Measurements from ENCODE around the gene GOPC. TPM values are rescaled to one million over a fixed set of nuclear protein-coding genes. Genes with fewer than 3 reads are reported as not detected.
"Not testable (repeated sequence)": the region's sequence is repeated elsewhere in the genome, so short reads cannot be mapped to it uniquely, and the experiment has no call there.

Gene GOPC
- total RNA-seq, 2 experiments from 2014 or later: 14.8 to 16.1 TPM

DNA sequence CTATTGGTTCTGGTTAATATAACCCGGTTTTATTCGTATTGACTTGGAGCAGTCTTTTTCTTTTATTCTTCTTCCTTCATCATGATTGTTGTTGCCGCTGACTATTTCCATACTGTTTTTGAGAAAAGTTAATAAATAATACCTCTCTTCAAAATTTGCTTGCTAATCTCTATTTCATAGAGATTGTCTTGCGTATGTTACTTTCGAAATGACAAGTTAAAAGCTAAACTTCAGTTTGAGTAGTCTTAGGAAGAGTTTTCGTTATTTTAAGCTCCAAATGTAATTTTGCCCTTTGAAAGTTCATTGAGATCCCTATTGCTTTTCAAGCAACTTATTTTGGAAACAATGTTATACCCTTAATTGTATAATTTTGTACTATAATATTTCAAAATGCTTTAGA is 83.4 kb downstream of the GOPC start:
- H3K27me3 Mint-ChIP-seq: peaks cover 2% of the 10 kb centered on the region
- no peak overlapping the region for H3K4me3 Mint-ChIP-seq
- H3K27ac Mint-ChIP-seq: no peak overlapping the region
- POLR2A ChIA-PET: no interaction called here
- no peaks in the 10 kb centered on the region for H3K36me3 Mint-ChIP-seq (ENCODE audit: low read depth)
- ATAC-seq (no peak), DNase-seq (no peak)
- no peaks in the 10 kb centered on the region for H3K9me3 Mint-ChIP-seq
- H3K4me1 Mint-ChIP-seq (ENCODE audit: low read depth): no peaks in the 10 kb centered on the region
- TF ChIP-seq, protein P1, sequence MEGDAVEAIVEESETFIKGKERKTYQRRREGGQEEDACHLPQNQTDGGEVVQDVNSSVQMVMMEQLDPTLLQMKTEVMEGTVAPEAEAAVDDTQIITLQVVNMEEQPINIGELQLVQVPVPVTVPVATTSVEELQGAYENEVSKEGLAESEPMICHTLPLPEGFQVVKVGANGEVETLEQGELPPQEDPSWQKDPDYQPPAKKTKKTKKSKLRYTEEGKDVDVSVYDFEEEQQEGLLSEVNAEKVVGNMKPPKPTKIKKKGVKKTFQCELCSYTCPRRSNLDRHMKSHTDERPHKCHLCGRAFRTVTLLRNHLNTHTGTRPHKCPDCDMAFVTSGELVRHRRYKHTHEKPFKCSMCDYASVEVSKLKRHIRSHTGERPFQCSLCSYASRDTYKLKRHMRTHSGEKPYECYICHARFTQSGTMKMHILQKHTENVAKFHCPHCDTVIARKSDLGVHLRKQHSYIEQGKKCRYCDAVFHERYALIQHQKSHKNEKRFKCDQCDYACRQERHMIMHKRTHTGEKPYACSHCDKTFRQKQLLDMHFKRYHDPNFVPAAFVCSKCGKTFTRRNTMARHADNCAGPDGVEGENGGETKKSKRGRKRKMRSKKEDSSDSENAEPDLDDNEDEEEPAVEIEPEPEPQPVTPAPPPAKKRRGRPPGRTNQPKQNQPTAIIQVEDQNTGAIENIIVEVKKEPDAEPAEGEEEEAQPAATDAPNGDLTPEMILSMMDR (IDR thresholded peaks at IDR 0.05): no peak
- intact Hi-C loops (cut with micrococcal nuclease): no loop called here
- CTCF ChIA-PET: no interaction called here

DNA sequence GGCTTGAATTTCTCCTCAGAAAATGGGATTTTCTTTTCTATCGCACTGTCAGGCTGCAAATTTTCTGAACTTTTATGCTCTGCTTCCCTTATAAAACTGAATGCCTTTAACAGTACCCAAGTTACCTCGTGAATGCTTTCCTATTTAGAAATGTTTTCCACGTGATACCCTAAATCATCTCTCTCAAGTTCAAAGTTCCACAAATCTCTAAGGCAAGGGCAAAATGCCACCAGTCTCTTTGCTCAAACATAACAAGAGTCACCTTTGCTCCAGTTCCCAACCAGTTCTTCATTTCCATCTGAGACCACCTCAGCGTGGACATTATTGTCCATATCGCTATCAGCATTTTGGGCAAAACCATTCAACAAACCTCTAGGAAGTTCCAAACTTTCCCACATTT is 84.3 kb downstream of the GOPC start:
- H3K4me3 Mint-ChIP-seq; DNase-seq; H3K27ac Mint-ChIP-seq; H3K9me3 Mint-ChIP-seq; H3K27me3 Mint-ChIP-seq; H3K36me3 Mint-ChIP-seq (ENCODE audit: low read depth); intact Hi-C loops (cut with micrococcal nuclease); CTCF ChIA-PET; ATAC-seq; H3K4me1 Mint-ChIP-seq (ENCODE audit: low read depth): not testable (repeated sequence)
- POLR2A ChIA-PET: interaction anchor here (0.6 kb wide), 1 partner anchor 117 kb away, joined by 3 read pairs; no protein-coding TSS in a partner anchor

- DNase-seq: no peak
- ATAC-seq: no peak
- intact Hi-C loops (cut with micrococcal nuclease): no loop called here
- POLR2A ChIA-PET: no interaction called here
- Mint-ChIP-seq H3K27me3 (peaks cover 2% of the 10 kb centered on the region), H3K4me3 (no peak overlapping the region), H3K36me3 (ENCODE audit: low read depth) (no peaks in the 10 kb centered on the region), H3K4me1 (ENCODE audit: low read depth) (no peaks in the 10 kb centered on the region), H3K9me3 (no peaks in the 10 kb centered on the region), H3K27ac (no peak overlapping the region)
- CTCF ChIA-PET: no interaction called here
- TF ChIP-seq, protein P1 (IDR thresholded peaks at IDR 0.05): no peak
Observed at GRCh38 chr6:117515326-117515725, 87.0 kb downstream of the GOPC start.

DNA sequence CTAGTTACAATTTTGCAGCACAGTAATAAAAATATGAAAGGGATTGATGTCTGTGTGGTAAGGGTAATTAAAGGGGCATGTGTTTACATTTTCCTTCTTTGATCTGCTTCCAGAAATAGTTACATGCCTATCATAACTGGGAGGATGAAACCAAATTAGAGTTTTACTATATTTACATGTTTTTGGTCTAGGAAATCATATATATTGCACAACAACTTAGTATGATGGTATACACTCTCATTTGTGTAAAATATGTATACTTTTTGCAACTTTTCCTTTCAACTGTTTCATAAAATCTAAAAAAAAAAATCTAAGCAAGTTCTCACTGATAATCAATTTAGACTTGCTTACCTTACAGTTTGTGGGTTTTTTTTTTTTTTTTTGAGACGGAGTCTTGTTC is 87.7 kb downstream of the GOPC start:
- H3K4me3 Mint-ChIP-seq: no peak overlapping the region
- ChIA-PET CTCF (no interaction called here), POLR2A (no interaction called here)
- TF ChIP-seq, protein P1 (IDR thresholded peaks at IDR 0.05): no peak
- DNase-seq (no peak), ATAC-seq (no peak)
- intact Hi-C loops (cut with micrococcal nuclease): no loop called here
- no peak overlapping the region for H3K27ac Mint-ChIP-seq
- peaks cover 2% of the 10 kb centered on the region for H3K27me3 Mint-ChIP-seq
- H3K4me1 Mint-ChIP-seq (ENCODE audit: low read depth): no peaks in the 10 kb centered on the region
- H3K36me3 Mint-ChIP-seq (ENCODE audit: low read depth): no peaks in the 10 kb centered on the region
- H3K9me3 Mint-ChIP-seq: no peaks in the 10 kb centered on the region

GRCh38 chr6:117513778-117514365 is 88.4 kb downstream of the GOPC start:
- H3K36me3 Mint-ChIP-seq (ENCODE audit: low read depth): no peaks in the 10 kb centered on the region
- H3K4me1 Mint-ChIP-seq (ENCODE audit: low read depth): no peaks in the 10 kb centered on the region
- CTCF ChIA-PET: no interaction called here
- no peak overlapping the region for H3K4me3 Mint-ChIP-seq
- intact Hi-C loops (cut with micrococcal nuclease): no loop called here
- H3K27me3 Mint-ChIP-seq: peaks cover 2% of the 10 kb centered on the region
- ATAC-seq (no peak), DNase-seq (no peak)
- POLR2A ChIA-PET: no interaction called here
- H3K9me3 Mint-ChIP-seq: no peaks in the 10 kb centered on the region
- H3K27ac Mint-ChIP-seq: no peak overlapping the region
- TF ChIP-seq, protein P1 (IDR thresholded peaks at IDR 0.05): no peak

Measured in activated CD8-positive, alpha-beta T cell treated with anti-CD3 and anti-CD28 coated beads for 36 hours (primary cell).